GM06990 (cell line): Measurements from ENCODE around the gene MAIP1.
A peak's percentile ranks its signal among the peaks of the same experiment; 100 is the strongest.

Experiments used
- DNase-seq: peaks from one replicate; pipeline ENCODE4 v3.0.0-alpha.2; 2011; ENCODE audit not compliant: insufficient read length; ENCODE audit errors: extremely low read depth
- H3K27me3 ChIP-seq: replicated peaks from 2 replicates; pipeline ENCODE4 v1.6.0; 2011; ENCODE audit warnings: low read length; ENCODE audit not compliant: control insufficient read depth, insufficient read depth
- H3K36me3 ChIP-seq: 2 replicates; pipeline ENCODE4 v1.5.1; 2011; ENCODE audit warnings: low read length; ENCODE audit not compliant: control insufficient read depth, insufficient read depth
- H3K4me3 ChIP-seq: replicated peaks from 2 replicates; pipeline ENCODE4 v1.5.1; 2011; ENCODE audit warnings: low read depth, mild to moderate bottlenecking, control low read depth, low read length
- TF ChIP-seq, protein P1 (sequence below): IDR thresholded peaks from 2 replicates; pipeline ENCODE4 v1.5.1; 2011; ENCODE audit warnings: low read length, control low read depth, mild to moderate bottlenecking, inconsistent platforms; ENCODE audit not compliant: insufficient read depth, poor library complexity, severe bottlenecking

MAIP1 gene

DNA sequence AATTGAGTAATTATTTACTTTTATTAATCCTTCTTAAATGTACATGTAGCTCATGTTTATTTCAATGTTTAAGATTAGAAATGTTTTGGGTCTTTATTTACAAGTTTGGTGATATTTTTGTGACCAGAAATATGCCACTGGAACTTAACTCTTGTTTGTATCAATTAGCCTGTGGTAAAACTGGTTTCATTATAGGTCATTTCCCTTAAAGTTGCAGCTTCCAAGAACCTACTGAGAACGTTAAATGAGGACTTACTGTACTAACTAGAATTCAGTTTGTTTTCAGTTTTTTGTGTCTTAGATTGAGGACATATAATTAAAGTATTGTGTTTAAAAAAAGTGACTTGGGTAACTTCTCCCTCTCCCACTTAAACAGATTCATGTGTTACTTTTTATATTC, 4.4 kb upstream of the MAIP1 start:
- Histone ChIP-seq H3K4me3 (no peak overlapping the region), H3K36me3 (peaks cover 2% of the 10 kb centered on the region), H3K27me3 (no peaks in the 10 kb centered on the region)
- no peak for DNase-seq
- TF ChIP-seq, protein P1, sequence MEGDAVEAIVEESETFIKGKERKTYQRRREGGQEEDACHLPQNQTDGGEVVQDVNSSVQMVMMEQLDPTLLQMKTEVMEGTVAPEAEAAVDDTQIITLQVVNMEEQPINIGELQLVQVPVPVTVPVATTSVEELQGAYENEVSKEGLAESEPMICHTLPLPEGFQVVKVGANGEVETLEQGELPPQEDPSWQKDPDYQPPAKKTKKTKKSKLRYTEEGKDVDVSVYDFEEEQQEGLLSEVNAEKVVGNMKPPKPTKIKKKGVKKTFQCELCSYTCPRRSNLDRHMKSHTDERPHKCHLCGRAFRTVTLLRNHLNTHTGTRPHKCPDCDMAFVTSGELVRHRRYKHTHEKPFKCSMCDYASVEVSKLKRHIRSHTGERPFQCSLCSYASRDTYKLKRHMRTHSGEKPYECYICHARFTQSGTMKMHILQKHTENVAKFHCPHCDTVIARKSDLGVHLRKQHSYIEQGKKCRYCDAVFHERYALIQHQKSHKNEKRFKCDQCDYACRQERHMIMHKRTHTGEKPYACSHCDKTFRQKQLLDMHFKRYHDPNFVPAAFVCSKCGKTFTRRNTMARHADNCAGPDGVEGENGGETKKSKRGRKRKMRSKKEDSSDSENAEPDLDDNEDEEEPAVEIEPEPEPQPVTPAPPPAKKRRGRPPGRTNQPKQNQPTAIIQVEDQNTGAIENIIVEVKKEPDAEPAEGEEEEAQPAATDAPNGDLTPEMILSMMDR = no peak

DNA sequence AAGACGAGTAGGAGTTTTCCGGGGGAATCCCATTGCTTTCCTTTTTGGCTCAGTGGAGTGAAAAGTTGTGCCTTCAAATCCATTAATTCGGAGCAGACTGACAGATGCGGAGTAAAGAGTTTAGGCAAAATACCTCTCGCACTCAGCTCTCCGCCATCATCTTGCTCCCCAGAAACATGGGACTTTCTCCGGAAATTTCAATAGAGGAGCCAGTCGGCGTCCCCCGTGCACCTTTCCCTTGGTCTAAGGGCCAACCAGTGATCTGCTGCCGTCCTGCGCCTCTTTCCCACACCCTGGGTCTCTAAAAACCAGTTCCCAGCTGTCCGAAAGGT, 409 bp upstream of the MAIP1 start:
- Histone ChIP-seq H3K4me3 (peak overlapping the region; percentile 99), H3K36me3 (peaks cover 3% of the 10 kb centered on the region), H3K27me3 (no peaks in the 10 kb centered on the region)
- no peak for DNase-seq
- TF ChIP-seq, protein P1 = no peak

DNA sequence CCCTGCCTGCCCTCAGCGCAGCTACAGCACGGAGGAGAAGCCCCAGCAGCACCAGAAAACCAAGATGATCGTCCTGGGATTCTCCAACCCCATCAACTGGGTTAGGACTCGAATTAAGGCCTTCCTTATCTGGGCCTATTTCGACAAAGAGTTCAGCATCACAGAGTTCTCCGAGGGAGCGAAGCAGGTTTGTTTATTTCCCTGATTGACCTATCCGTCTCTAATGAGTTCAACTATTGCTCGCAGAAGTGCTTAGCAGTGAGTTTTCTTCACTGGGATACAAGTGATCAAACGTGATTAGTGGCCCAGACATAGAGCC, 639 bp downstream of the MAIP1 start:
- DNase-seq = no peak
- Histone ChIP-seq H3K36me3 (peaks cover 3% of the 10 kb centered on the region), H3K4me3 (peak overlapping the region; percentile 99), H3K27me3 (no peaks in the 10 kb centered on the region)
- TF ChIP-seq, protein P1 = no peak

DNA sequence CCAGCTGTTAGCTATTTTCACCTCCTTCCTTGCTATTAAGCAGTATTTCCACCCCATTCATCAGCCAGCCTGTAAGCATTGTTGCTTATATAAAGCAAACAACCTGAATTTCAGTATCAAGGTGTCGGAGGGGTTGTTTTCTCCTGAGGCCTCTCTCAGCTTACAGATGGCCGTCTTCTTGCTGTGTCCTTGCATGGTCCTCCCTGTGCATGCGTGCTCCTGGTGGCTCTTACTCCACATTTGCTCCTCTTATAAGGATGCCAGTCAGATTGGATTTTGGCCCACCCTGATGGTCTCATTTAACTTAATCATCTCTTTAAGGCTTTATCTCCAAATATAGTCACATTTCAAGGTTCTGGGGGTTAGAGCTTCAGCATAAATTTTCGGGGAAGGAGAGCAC, 2.6 kb downstream of the MAIP1 start:
- Histone ChIP-seq H3K27me3 (no peaks in the 10 kb centered on the region), H3K4me3 (no peak overlapping the region), H3K36me3 (peaks cover 3% of the 10 kb centered on the region)
- DNase-seq = no peak
- TF ChIP-seq, protein P1 = no peak

DNA sequence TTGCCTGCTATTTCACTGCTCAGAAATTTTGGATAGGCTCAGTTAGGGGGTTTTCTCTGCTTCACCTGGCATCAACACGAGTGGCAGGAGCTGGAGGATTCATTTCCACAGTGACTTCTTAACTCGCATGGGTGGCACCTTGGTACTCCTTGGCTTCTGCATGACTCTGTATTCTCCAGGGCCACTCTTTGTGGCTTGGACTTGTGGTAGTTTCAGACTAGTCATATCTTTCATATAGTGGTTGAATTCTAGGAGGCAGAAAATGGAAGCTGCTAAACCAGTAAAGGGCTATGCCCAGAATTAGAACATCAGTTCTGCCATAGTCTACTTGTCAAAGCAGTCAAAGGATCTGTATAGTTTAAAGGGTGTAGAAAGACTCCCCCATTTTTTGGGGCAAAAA, 6.8 kb downstream of the MAIP1 start:
- Histone ChIP-seq H3K27me3 (no peaks in the 10 kb centered on the region), H3K36me3 (peaks cover 3% of the 10 kb centered on the region), H3K4me3 (no peak overlapping the region)
- DNase-seq = no peak
- TF ChIP-seq, protein P1 = no peak

DNA sequence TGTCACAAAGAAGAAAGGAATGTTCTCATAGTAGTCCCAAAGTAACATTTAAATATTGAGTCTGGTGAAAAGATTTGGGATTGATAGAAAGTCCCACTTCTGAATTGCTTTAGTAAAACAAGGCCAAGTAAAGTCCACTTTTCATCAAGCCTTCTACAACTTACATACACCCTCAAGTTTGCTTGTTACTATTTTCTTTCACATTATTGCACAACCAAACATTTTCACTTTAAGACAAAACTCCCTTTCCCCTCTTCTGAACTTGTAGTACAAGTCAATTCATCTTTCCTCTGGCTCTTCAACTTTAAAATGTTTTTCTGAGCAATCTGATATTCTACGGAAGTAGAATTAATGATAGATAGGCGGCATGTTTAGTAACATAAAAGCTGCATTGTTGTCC, 11.0 kb downstream of the MAIP1 start:
- no peaks in the 10 kb centered on the region; the same call in 1 of the 2 replicates for H3K36me3 ChIP-seq
- no peak overlapping the region for H3K4me3 ChIP-seq
- DNase-seq = no peak
- no peaks in the 10 kb centered on the region for H3K27me3 ChIP-seq
- TF ChIP-seq, protein P1 = no peak
